Osteocyte (in vitro differentiated cells): ENCODE data around the gene PKD2. TPM values are rescaled to one million over a fixed set of nuclear protein-coding genes. Genes with fewer than 3 reads are reported as not detected.

Source experiments
- DNase-seq: peaks from one replicate; pipeline ENCODE4 v3.0.0; 2021; ENCODE audit warnings: mixed read lengths; ENCODE audit not compliant: unreplicated experiment; ENCODE audit errors: extremely low spot score
- H3K27ac Mint-ChIP-seq: one replicate; pipeline ENCODE4 v1.8.0; 2021; ENCODE audit warnings: mild to moderate bottlenecking, mixed read lengths; ENCODE audit not compliant: unreplicated experiment
- H3K27me3 Mint-ChIP-seq: one replicate; pipeline ENCODE4 v1.8.0; 2021; ENCODE audit warnings: mixed read lengths; ENCODE audit not compliant: unreplicated experiment
- H3K36me3 Mint-ChIP-seq: one replicate; pipeline ENCODE4 v1.8.0; 2021; ENCODE audit warnings: mixed read lengths; ENCODE audit not compliant: unreplicated experiment
- H3K4me1 Mint-ChIP-seq: one replicate; pipeline ENCODE4 v1.8.0; 2021; ENCODE audit warnings: mixed read lengths; ENCODE audit not compliant: unreplicated experiment
- H3K4me3 Mint-ChIP-seq: one replicate; pipeline ENCODE4 v1.8.0; 2021; ENCODE audit warnings: mild to moderate bottlenecking, moderate library complexity, mixed read lengths; ENCODE audit not compliant: unreplicated experiment
- H3K9me3 Mint-ChIP-seq: one replicate; pipeline ENCODE4 v1.8.0; 2021; ENCODE audit warnings: mixed read lengths; ENCODE audit not compliant: unreplicated experiment
- CTCF ChIP-seq: fragments of 200-600 bp; sonication (generic); IDR thresholded peaks from 2 replicates; pipeline ENCODE4 v1.5.0; 2021; ENCODE audit warnings: antibody characterized with exemption, mild to moderate bottlenecking, moderate library complexity
- total RNA-seq: library from RNA; stranded (reverse); gene quantifications from 2 replicates; pipeline ENCODE4 v1.2.1, GENCODE V29; 2021

PKD2 gene
- total RNA-seq, 1 donor from 2014 or later = 54.7 TPM

- no peaks in the 10 kb centered on the region for H3K9me3 Mint-ChIP-seq
- no peak overlapping the region for H3K27ac Mint-ChIP-seq
- H3K4me3 Mint-ChIP-seq = no peak overlapping the region
- H3K27me3 Mint-ChIP-seq = peaks cover 2% of the 10 kb centered on the region
- no peaks in the 10 kb centered on the region for H3K4me1 Mint-ChIP-seq
- no peak for TF ChIP-seq CTCF
- H3K36me3 Mint-ChIP-seq = no peaks in the 10 kb centered on the region
- no peak for DNase-seq
Observed at GRCh38 chr4:88090898-88091297, 83.5 kb downstream of the PKD2 start.

GRCh38 chr4:88091378-88091777, 83.9 kb downstream of the PKD2 start:
- TF ChIP-seq CTCF = no peak
- no peak overlapping the region for H3K4me3 Mint-ChIP-seq
- no peak for DNase-seq
- no peaks in the 10 kb centered on the region for H3K4me1 Mint-ChIP-seq
- peaks cover 2% of the 10 kb centered on the region for H3K27me3 Mint-ChIP-seq
- no peaks in the 10 kb centered on the region for H3K36me3 Mint-ChIP-seq
- H3K27ac Mint-ChIP-seq = no peak overlapping the region
- no peaks in the 10 kb centered on the region for H3K9me3 Mint-ChIP-seq

- Mint-ChIP-seq H3K4me3 (no peak overlapping the region), H3K27me3 (no peaks in the 10 kb centered on the region), H3K4me1 (no peaks in the 10 kb centered on the region), H3K36me3 (no peaks in the 10 kb centered on the region), H3K27ac (no peak overlapping the region), H3K9me3 (no peaks in the 10 kb centered on the region)
- TF ChIP-seq CTCF = no peak
- DNase-seq = no peak
Observed at GRCh38 chr4:88093874-88094273, 86.4 kb downstream of the PKD2 start.

GRCh38 chr4:88097301-88097700, 89.9 kb downstream of the PKD2 start:
- H3K4me3 Mint-ChIP-seq = no peak overlapping the region
- H3K36me3 Mint-ChIP-seq = no peaks in the 10 kb centered on the region
- no peaks in the 10 kb centered on the region for H3K9me3 Mint-ChIP-seq
- no peak for TF ChIP-seq CTCF
- no peaks in the 10 kb centered on the region for H3K4me1 Mint-ChIP-seq
- no peak for DNase-seq
- no peaks in the 10 kb centered on the region for H3K27me3 Mint-ChIP-seq
- H3K27ac Mint-ChIP-seq = no peak overlapping the region

- Mint-ChIP-seq H3K27ac (no peak overlapping the region), H3K4me1 (no peaks in the 10 kb centered on the region), H3K4me3 (no peak overlapping the region), H3K36me3 (no peaks in the 10 kb centered on the region), H3K9me3 (no peaks in the 10 kb centered on the region), H3K27me3 (no peaks in the 10 kb centered on the region)
- TF ChIP-seq CTCF = no peak
- no peak for DNase-seq
Observed at GRCh38 chr4:88097781-88098180, 90.3 kb downstream of the PKD2 start.
